IMR-90 (cell line): Measurements from ENCODE around the gene USH2A. TPM values are rescaled to one million over a fixed set of nuclear protein-coding genes. Genes with fewer than 3 reads are reported as not detected.

Experiments
- ATAC-seq: fragments of 200-7000 bp; cut with Tn5 transposase; 2 replicates; pipeline ENCODE4 v1.9.1; 2020; ENCODE audit warnings: low read depth, mild to moderate bottlenecking, moderate library complexity
- BruUV-seq: library from RNA; stranded (reverse); fragments of 400-500 nt; replicated peaks from 2 replicates; lab custom pipeline; 2021; lab: Mats Ljungman, UMichigan
- CTCF ChIA-PET: fragments of 300-600 bp; formaldehyde crosslinking; extraction: SDS; loops from one replicate; lab custom pipeline; 2021; ENCODE audit warnings: antibody characterized with exemption; lab: Yijun Ruan, JAX
- POLR2A ChIA-PET: fragments of 300-600 bp; sonication (Branson Sonifier 250); formaldehyde crosslinking; loops from one replicate; lab custom pipeline; 2022; ENCODE audit warnings: antibody characterized with exemption; ENCODE audit not compliant: unreplicated experiment; lab: Charles Lee
- DNase-seq: peaks from one replicate; pipeline ENCODE4 v3.0.0; 2013
- H2AFZ ChIP-seq: replicated peaks from 2 replicates; pipeline ENCODE3; 2013; ENCODE audit warnings: low read length, mild to moderate bottlenecking; ENCODE audit not compliant: poor library complexity
- H2AK5ac ChIP-seq: 2 replicates; pipeline ENCODE4 v1.6.1; 2013; ENCODE audit warnings: low read depth, low read length, inconsistent platforms
- H2AK9ac ChIP-seq: replicated peaks from 2 replicates; pipeline ENCODE3; 2013; ENCODE audit warnings: mild to moderate bottlenecking, low read depth, low read length, moderate library complexity; ENCODE audit not compliant: poor library complexity
- H2BK120ac ChIP-seq: 2 replicates; pipeline ENCODE4 v1.6.1; 2013; ENCODE audit warnings: low read depth, low read length, inconsistent platforms
- H2BK15ac ChIP-seq: 3 replicates; pipeline ENCODE4 v1.6.1; 2013; ENCODE audit warnings: low read depth, low read length, inconsistent platforms
- H2BK20ac ChIP-seq: 2 replicates; pipeline ENCODE4 v1.6.1; 2013; ENCODE audit warnings: low read depth, mild to moderate bottlenecking, inconsistent platforms, low read length, moderate library complexity
- H2BK5ac ChIP-seq: 2 replicates; pipeline ENCODE4 v1.6.1; 2013; ENCODE audit warnings: mild to moderate bottlenecking, low read depth, low read length, inconsistent platforms; ENCODE audit not compliant: poor library complexity, severe bottlenecking
- H3K14ac ChIP-seq: replicated peaks from 2 replicates; pipeline ENCODE4 v1.6.1; 2013; ENCODE audit warnings: low read depth, low read length, inconsistent platforms
- H3K18ac ChIP-seq: 2 replicates; pipeline ENCODE4 v1.6.1; 2013; ENCODE audit warnings: low read depth, low read length, control low read depth
- H3K23ac ChIP-seq: 2 replicates; pipeline ENCODE4 v1.6.1; 2013; ENCODE audit warnings: low read depth, low read length, inconsistent platforms
- H3K27ac ChIP-seq: 2 replicates; pipeline ENCODE4 v1.5.1; 2013; ENCODE audit warnings: mild to moderate bottlenecking, control low read depth, low read length; ENCODE audit not compliant: insufficient read depth
- H3K27me3 ChIP-seq: 2 replicates; pipeline ENCODE4 v1.6.1; 2013; ENCODE audit warnings: low read length; ENCODE audit not compliant: control insufficient read depth, insufficient read depth
- H3K36me3 ChIP-seq: 2 replicates; pipeline ENCODE4 v1.6.1; 2013; ENCODE audit warnings: low read length, mixed read lengths; ENCODE audit not compliant: control insufficient read depth, insufficient read depth
- H3K4ac ChIP-seq: 2 replicates; pipeline ENCODE4 v1.6.1; 2013; ENCODE audit warnings: low read depth, low read length, inconsistent platforms
- H3K4me1 ChIP-seq: 2 replicates; pipeline ENCODE4 v1.6.1; 2013; ENCODE audit warnings: low read length, mixed read lengths; ENCODE audit not compliant: control insufficient read depth, insufficient read depth
- H3K4me2 ChIP-seq: 2 replicates; pipeline ENCODE4 v1.6.1; 2013; ENCODE audit warnings: low read depth, mild to moderate bottlenecking, control low read depth, low read length, moderate library complexity
- H3K4me3 ChIP-seq: 2 replicates; pipeline ENCODE4 v1.5.1; 2013; ENCODE audit warnings: low read depth, mild to moderate bottlenecking, control low read depth, low read length, moderate library complexity; ENCODE audit not compliant: insufficient read depth
- H3K56ac ChIP-seq: 2 replicates; pipeline ENCODE4 v1.6.1; 2013; ENCODE audit warnings: low read length, inconsistent platforms; ENCODE audit not compliant: insufficient read depth; ENCODE audit errors: extremely low read depth
- H3K79me1 ChIP-seq, 2 experiments: 2 replicates each; pipeline ENCODE4 v1.6.1; 2013; ENCODE audit warnings: low read length in 2 of 2, inconsistent platforms in 1 of 2, low read depth in 1 of 2
- H3K9ac ChIP-seq: 2 replicates; pipeline ENCODE4 v1.6.1; 2013; ENCODE audit warnings: low read depth, low read length, control low read depth
- H3K9me1 ChIP-seq: 2 replicates; pipeline ENCODE4 v1.6.1; 2013; ENCODE audit warnings: low read length, inconsistent platforms; ENCODE audit not compliant: insufficient read depth
- H3K9me3 ChIP-seq: 2 replicates; pipeline ENCODE4 v1.6.1; 2013; ENCODE audit warnings: low read length; ENCODE audit not compliant: control insufficient read depth, insufficient read depth
- H4K20me1 ChIP-seq: 2 replicates; pipeline ENCODE4 v1.6.1; 2013; ENCODE audit warnings: low read length, inconsistent platforms; ENCODE audit not compliant: insufficient read depth
- H4K5ac ChIP-seq: 2 replicates; pipeline ENCODE4 v1.6.1; 2013; ENCODE audit warnings: mild to moderate bottlenecking, low read depth, low read length, control low read depth
- H4K8ac ChIP-seq, 2 experiments: 2 replicates each; pipeline ENCODE4 v1.6.1; 2013; ENCODE audit warnings: low read depth in 2 of 2, low read length in 2 of 2, control low read depth in 1 of 2, inconsistent platforms in 1 of 2
- H4K91ac ChIP-seq: 2 replicates; pipeline ENCODE4 v1.6.1; 2013; ENCODE audit warnings: low read depth, low read length, inconsistent platforms; ENCODE audit not compliant: insufficient read depth
- BHLHE40 ChIP-seq: fragments of 150-350 bp; IDR thresholded peaks from 2 replicates; pipeline ENCODE4 v1.6.1; 2016; ENCODE audit warnings: mild to moderate bottlenecking, low read depth, low read length
- CHD1 ChIP-seq: IDR thresholded peaks from 2 replicates; pipeline ENCODE4 v1.6.1; 2012; ENCODE audit warnings: low read depth, low read length, improper control_type of control experiment
- CTCF ChIP-seq: conservative IDR thresholded peaks from 2 replicates; pipeline ENCODE4 v1.5.1; 2012; ENCODE audit warnings: mild to moderate bottlenecking, low read depth, low read length, improper control_type of control experiment
- FOS ChIP-seq: fragments of 150-350 bp; IDR thresholded peaks from 2 replicates; pipeline ENCODE4 v1.6.1; 2016; ENCODE audit warnings: low read depth, low read length
- MXI1 ChIP-seq: IDR thresholded peaks from 2 replicates; pipeline ENCODE4 v1.6.1; 2012; ENCODE audit warnings: low read depth, mild to moderate bottlenecking, low read length, moderate library complexity, borderline replicate concordance
- NFE2L2 ChIP-seq: fragments of 150-350 bp; IDR thresholded peaks from 2 replicates; pipeline ENCODE4 v1.6.1; 2016; ENCODE audit warnings: low read depth, mild to moderate bottlenecking, low read length
- POLR2A ChIP-seq: IDR thresholded peaks from 2 replicates; pipeline ENCODE4 v1.6.1; 2012; ENCODE audit warnings: mild to moderate bottlenecking, low read depth, low read length
- RAD21 ChIP-seq: IDR thresholded peaks from 2 replicates; pipeline ENCODE4 v1.6.1; 2012; ENCODE audit warnings: low read length, improper control_type of control experiment
- RFX5 ChIP-seq: IDR thresholded peaks from 2 replicates; pipeline ENCODE4 v1.8.0; 2012; ENCODE audit warnings: low read depth, mild to moderate bottlenecking, low read length, moderate library complexity
- USF2 ChIP-seq: fragments of 150-350 bp; IDR thresholded peaks from 2 replicates; pipeline ENCODE4 v1.6.1; 2017; ENCODE audit warnings: mild to moderate bottlenecking, antibody characterized with exemption, low read length, low read depth
- WGBS, 2 experiments: methylation state at CpG; one replicate each; pipeline versions ENCODE4 v1.1.5 to v1.1.7; 2013; ENCODE audit warnings: missing lambda C conversion rate in 2 of 2; ENCODE audit not compliant: insufficient read length in 1 of 2; ENCODE audit errors: extremely low coverage in 2 of 2; 5-methylcytosine and 5-hydroxymethylcytosine counted together
- dilution Hi-C: fragments of 300-500 bp; cut with HindIII; formaldehyde crosslinking; loops from one replicate; pipeline ENCODE4 v1.14.3; 2018; ENCODE audit warnings: low sequenced_read_pairs; ENCODE audit not compliant: unreplicated experiment
- in situ Hi-C: fragments of 300-500 bp; cut with MboI; formaldehyde crosslinking; loops from 3 replicates; pipeline ENCODE4 v1.14.3; 2019; ENCODE audit warnings: low sequenced_read_pairs, inconsistent platforms, mixed read lengths
- intact Hi-C: fragments of 100-400 bp; cut with micrococcal nuclease; formaldehyde crosslinking; loops from 2 replicates; pipeline ENCODE4 v1.10.0; 2022
- polyA plus RNA-seq, 3 experiments: library from polyadenylated mRNA; depleted of rRNA; stranded (reverse); fragments of >200 nt; gene quantifications; 2 replicates each; pipeline ENCODE4 v1.2.3, GENCODE V29; 2012; ENCODE audit warnings: low replicate concordance in 1 of 3
- total RNA-seq: library from RNA; depleted of rRNA; stranded (reverse); fragments of >200 nt; gene quantifications from 2 replicates; pipeline ENCODE4 v1.2.3, GENCODE V29; 2012
- TF ChIP-seq, protein P1 (sequence below): fragments of 150-350 bp; IDR thresholded peaks from 2 replicates; pipeline ENCODE4 v1.6.1; 2016; ENCODE audit warnings: low read depth, mild to moderate bottlenecking, low read length, moderate library complexity, borderline replicate concordance

The USH2A gene
- total and polyA plus RNA-seq, 2 of the 4 experiments (the other 2 are of a cell fraction) = under 0.01 to 0.02 TPM

DNA sequence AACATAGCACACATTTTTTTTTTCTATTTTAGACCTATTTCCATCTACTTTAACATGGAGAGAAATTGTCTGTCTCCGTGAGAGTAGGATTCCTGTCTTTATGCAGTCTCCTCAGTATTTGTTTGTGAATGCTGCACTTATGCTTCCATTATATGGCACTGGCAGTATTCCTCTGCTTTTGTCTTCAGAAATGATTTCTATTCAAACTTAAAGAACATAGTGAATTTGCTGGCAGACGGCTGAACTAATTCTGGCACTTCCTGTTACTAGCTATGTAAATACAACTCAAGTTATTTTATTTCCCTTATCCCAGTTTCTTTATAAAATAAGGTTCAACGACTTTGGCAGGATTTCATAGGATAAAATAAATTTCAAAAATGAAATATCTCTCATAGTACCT lies 810.9 kb downstream of the USH2A start:
- dilution Hi-C loops (no loop called here), intact Hi-C loops (no loop called here), in situ Hi-C loops (no loop called here)
- no peak overlapping the region for H4K8ac ChIP-seq
- H4K20me1 ChIP-seq = no peaks in the 10 kb centered on the region
- no peaks in the 10 kb centered on the region for H3K27me3 ChIP-seq
- TF ChIP-seq USF2 (no peak), NFE2L2 (no peak), POLR2A (no peak), RAD21 (no peak), MXI1 (no peak), FOS (no peak), RFX5 (no peak), BHLHE40 (no peak), CHD1 (no peak), CTCF (no peak)
- TF ChIP-seq, protein P1, sequence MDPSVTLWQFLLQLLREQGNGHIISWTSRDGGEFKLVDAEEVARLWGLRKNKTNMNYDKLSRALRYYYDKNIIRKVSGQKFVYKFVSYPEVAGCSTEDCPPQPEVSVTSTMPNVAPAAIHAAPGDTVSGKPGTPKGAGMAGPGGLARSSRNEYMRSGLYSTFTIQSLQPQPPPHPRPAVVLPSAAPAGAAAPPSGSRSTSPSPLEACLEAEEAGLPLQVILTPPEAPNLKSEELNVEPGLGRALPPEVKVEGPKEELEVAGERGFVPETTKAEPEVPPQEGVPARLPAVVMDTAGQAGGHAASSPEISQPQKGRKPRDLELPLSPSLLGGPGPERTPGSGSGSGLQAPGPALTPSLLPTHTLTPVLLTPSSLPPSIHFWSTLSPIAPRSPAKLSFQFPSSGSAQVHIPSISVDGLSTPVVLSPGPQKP = no peak
- H2BK5ac ChIP-seq = no peak overlapping the region
- H2AFZ ChIP-seq = no peak overlapping the region
- no peaks in the 10 kb centered on the region for H3K9me1 ChIP-seq
- CTCF ChIA-PET = no interaction called here
- no peak overlapping the region for H2BK120ac ChIP-seq
- no TSS peak for BruUV-seq
- H3K4me1 ChIP-seq = no peaks in the 10 kb centered on the region; the same call in 1 of the 2 replicates
- H3K14ac ChIP-seq = no peak overlapping the region
- H4K91ac ChIP-seq = no peak overlapping the region
- no peak for ATAC-seq
- peaks cover 2% of the 10 kb centered on the region; the same call in 1 of the 2 replicates for H3K9me3 ChIP-seq
- H2AK5ac ChIP-seq = no peak overlapping the region
- no peak overlapping the region for H3K4me3 ChIP-seq
- no peak overlapping the region for H2BK15ac ChIP-seq
- no peak overlapping the region for H3K18ac ChIP-seq
- no peak overlapping the region for H2AK9ac ChIP-seq
- no peak overlapping the region for H3K56ac ChIP-seq
- H3K9ac ChIP-seq = no peak overlapping the region
- H3K27ac ChIP-seq = no peak overlapping the region
- DNase-seq = no peak
- no peak overlapping the region for H3K4me2 ChIP-seq
- H3K79me1 ChIP-seq = peaks cover 3 to 27% of the 10 kb centered on the region in 2 experiments; a peak in 3 of 4 replicates
- POLR2A ChIA-PET = no interaction called here
- H4K5ac ChIP-seq = no peak overlapping the region
- peaks cover 28% of the 10 kb centered on the region for H3K36me3 ChIP-seq
- WGBS, 2 experiments = no CpG with 5 or more reads among the region's 3 CpGs
- H3K23ac ChIP-seq = no peak overlapping the region
- no peak overlapping the region for H2BK20ac ChIP-seq
- no peak overlapping the region for H3K4ac ChIP-seq
